ENCODE results near the gene AMH. TPM values are rescaled to one million over a fixed set of nuclear protein-coding genes. Genes with fewer than 3 reads are reported as not detected.

Gene AMH
- total RNA-seq, 6 experiments from 2014 or later: 0.24 to 1.2 (median 0.59) TPM

DNA sequence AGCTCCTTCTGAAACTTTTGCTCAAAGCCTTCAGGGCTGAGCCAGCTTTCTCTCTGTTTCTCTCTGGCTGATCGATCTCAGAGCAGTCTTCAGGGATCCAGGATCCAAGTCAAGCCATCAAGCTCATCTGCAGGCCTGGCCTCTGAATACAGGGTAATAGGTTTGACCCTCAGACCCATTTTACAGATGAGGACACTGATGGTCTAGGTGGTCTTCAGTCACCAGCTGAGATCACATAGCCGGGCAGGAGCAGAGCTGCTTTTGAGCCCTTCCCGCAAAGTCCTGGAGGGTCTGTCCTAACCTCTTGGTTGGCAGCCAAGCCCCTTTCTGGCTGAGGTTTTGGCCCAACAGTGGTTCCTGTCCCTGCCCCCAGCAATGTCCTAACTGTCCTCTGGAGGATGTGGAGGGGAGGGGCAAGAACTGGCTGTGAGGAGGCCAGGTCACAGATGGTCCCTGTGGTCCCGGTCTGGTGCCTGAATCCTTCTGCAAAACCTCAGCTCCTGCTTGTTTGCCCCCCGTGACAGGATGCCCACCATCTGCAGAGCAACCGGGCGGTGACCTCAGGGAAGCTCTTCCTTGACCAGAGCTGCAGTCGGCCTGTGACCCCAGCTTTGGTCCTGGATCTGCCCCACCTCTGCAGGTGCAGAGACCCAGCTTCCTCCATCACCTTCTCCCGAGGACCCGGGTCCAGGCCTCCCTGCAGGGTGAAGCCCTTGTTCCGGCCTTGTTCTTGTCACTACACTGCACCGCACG, 38.6 kb downstream of the AMH start:
- ATAC-seq (peak in 3 of 4 donors; percentile 11 to 20 (median 16)), DNase-seq (no peak)
- WGBS (ENCODE audit: insufficient coverage, low coverage, low lambda C conversion rate, missing lambda C conversion rate): 58% methylated on average over 3 of the region's 13 CpGs
- peaks cover 0 to 18% (median 0%) of the 10 kb centered on the region in 4 donors for H3K4me1 ChIP-seq
- TF ChIP-seq, protein P1, sequence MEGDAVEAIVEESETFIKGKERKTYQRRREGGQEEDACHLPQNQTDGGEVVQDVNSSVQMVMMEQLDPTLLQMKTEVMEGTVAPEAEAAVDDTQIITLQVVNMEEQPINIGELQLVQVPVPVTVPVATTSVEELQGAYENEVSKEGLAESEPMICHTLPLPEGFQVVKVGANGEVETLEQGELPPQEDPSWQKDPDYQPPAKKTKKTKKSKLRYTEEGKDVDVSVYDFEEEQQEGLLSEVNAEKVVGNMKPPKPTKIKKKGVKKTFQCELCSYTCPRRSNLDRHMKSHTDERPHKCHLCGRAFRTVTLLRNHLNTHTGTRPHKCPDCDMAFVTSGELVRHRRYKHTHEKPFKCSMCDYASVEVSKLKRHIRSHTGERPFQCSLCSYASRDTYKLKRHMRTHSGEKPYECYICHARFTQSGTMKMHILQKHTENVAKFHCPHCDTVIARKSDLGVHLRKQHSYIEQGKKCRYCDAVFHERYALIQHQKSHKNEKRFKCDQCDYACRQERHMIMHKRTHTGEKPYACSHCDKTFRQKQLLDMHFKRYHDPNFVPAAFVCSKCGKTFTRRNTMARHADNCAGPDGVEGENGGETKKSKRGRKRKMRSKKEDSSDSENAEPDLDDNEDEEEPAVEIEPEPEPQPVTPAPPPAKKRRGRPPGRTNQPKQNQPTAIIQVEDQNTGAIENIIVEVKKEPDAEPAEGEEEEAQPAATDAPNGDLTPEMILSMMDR (IDR thresholded peaks at IDR 0.05): no peak
- TF ChIP-seq POLR2A (IDR thresholded peaks at IDR 0.05): no peak
- no peaks in the 10 kb centered on the region for H3K9me3 ChIP-seq
- H3K36me3 ChIP-seq: no peaks in the 10 kb centered on the region
- intact Hi-C loops (cut with DNase I): no loop called here
- no peak overlapping the region for H3K4me3 ChIP-seq
- no peak overlapping the region for H3K27ac ChIP-seq
- peaks cover 0 to 21% of the 10 kb centered on the region in 2 donors for H3K27me3 ChIP-seq

DNA sequence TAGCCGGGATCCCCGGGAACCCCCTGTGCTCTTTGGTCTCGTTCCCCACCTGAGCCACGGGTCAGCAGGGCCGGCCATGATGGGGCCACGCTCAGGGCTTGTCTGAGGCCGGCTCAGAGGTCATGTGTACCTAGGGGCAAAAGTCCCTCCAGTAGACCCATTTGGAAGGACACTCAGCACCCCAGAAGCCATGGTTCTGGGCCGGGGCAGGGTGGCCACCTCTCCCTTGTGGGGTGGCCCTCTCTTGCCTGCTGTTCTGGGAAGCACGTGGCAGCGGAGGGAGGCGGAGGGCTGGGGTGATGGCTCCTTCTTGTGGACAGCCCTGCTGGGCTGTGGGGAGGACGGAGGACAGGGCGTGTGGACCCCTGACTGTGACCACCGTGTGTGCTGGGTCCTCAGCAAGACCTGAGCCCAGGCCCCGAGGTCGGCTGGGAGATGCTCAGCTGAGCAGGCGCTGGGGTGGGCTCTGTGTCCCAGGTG, 39.3 kb downstream of the AMH start:
- DNase-seq (no peak), ATAC-seq (peak in 2 of 4 donors; percentile 3 to 13)
- Histone ChIP-seq H3K27me3 (peaks cover 0 to 21% of the 10 kb centered on the region in 2 donors), H3K9me3 (no peaks in the 10 kb centered on the region), H3K4me1 (peaks cover 0 to 18% (median 0%) of the 10 kb centered on the region in 4 donors), H3K36me3 (no peaks in the 10 kb centered on the region), H3K27ac (no peak overlapping the region), H3K4me3 (no peak overlapping the region)
- no CpG with 5 or more reads among the region's 17 CpGs for WGBS (ENCODE audit: insufficient coverage, low coverage, low lambda C conversion rate, missing lambda C conversion rate)
- no peak for TF ChIP-seq POLR2A (IDR thresholded peaks at IDR 0.05)
- TF ChIP-seq, protein P1 (IDR thresholded peaks at IDR 0.05): no peak
- intact Hi-C loops (cut with DNase I): no loop called here

DNA sequence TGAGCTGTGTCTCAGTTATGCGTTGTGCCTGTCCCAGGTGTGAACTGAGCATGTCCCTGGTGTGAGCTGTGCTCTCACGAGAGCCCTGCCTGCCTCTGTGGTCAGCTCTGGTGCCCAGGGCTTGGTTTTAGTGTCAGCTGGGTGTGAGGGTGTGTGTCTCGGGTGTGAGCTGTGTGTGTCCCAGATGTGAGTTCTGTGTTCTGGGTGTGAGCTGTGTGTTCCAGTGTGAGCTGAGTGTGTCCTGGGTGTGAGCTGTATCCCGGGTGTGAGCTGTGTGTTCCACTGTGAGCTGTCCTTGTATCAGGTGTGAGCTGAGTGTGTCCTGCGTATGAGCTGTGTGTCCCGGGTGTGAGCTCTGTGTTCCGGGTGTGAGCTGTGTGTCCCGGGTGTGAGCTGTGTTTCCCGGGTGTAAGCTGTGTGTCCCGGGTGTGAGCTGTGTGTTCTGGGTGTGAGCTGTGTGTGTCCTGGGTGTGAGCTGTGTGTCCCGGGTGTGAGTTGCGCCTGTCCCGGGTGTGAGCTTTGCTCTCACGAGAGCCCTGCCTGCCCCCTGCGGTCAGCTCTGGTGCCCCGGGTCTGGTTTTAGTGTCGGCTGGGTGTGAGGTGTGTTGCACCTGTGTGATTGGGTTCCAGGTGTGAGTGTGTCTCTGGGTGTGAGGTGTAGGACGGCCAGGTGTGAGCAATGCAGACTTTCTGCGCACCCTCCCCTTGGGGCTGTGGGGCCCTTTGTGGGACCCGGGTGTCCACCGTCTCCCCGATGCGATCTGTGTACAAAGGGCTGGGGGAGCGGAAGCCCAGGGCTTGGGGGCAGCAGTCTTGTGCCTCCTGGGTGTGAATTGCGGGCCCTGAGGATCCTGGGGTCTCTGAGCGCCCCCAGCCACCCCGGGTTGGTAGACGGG, 39.9 kb downstream of the AMH start:
- Histone ChIP-seq H3K9me3 (no peaks in the 10 kb centered on the region), H3K27ac (peak overlapping the region in 1 of 3 donors; percentile 47), H3K36me3 (no peaks in the 10 kb centered on the region), H3K27me3 (peaks cover 0 to 21% of the 10 kb centered on the region in 2 donors), H3K4me1 (peaks cover 0 to 18% (median 0%) of the 10 kb centered on the region in 4 donors), H3K4me3 (no peak overlapping the region)
- intact Hi-C loops (cut with DNase I): no loop called here
- WGBS (ENCODE audit: insufficient coverage, low coverage, low lambda C conversion rate, missing lambda C conversion rate): 28% methylated on average over 9 of the region's 28 CpGs
- TF ChIP-seq, protein P1 (IDR thresholded peaks at IDR 0.05): no peak
- TF ChIP-seq POLR2A (IDR thresholded peaks at IDR 0.05): no peak
- ATAC-seq: peak in 1 of 4 donors; percentile 8
- no peak for DNase-seq

DNA sequence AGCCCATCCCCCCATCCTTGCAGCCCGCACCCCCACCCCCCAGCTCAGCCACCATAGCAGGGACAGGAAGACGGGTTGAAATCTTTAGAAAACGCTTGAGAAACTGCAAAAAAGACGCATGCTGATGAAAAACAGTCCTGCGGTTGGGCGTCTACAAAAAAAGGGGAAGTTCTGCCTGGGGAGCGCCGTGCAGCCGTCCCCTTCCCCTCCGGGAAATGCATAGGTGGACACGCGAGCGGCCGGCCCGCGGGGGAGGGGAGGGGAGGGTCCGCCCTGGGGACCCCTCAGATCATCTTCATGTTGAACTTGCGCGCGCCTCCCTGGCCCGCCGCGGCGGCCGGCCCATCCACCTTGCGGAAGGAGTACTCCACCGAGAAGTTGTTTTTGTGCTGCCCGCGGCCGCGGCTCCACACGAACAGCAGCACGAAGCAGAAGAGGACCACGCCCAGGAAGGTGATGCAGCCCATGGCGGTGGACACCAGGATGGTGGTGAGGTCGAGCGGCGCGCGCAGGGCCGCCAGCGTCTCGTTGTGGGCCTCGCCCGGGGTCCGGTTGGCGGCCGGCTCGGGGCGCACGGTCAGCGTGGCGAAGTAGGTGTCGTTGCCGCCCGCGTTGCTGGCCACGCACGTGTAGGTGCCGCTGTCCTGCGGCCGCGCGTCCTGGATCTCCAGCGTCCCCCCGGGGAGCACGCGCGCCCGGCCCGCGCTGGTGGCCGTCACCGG, 40.8 kb downstream of the AMH start:
- peak; percentile 41 to 54 (median 44) for ATAC-seq
- Histone ChIP-seq H3K4me1 (peaks cover 0 to 18% (median 0%) of the 10 kb centered on the region in 4 donors), H3K27ac (peak overlapping the region in 1 of 3 donors; percentile 47), H3K36me3 (no peaks in the 10 kb centered on the region), H3K4me3 (peak overlapping the region; percentile 25 to 35 (median 29)), H3K9me3 (no peaks in the 10 kb centered on the region), H3K27me3 (peaks cover 0 to 21% of the 10 kb centered on the region in 2 donors)
- DNase-seq: peak in 1 of 3 donors; percentile 52
- no peak for TF ChIP-seq POLR2A (IDR thresholded peaks at IDR 0.05)
- TF ChIP-seq, protein P1 (IDR thresholded peaks at IDR 0.05): no peak
- intact Hi-C loops (cut with DNase I): no loop called here
- WGBS (ENCODE audit: insufficient coverage, low coverage, low lambda C conversion rate, missing lambda C conversion rate): 0% methylated on average over 4 of the region's 74 CpGs

All from right lobe of liver (tissue), 6 donors.